ENCODE results near the gene ZNF281.

The ZNF281 gene

DNA sequence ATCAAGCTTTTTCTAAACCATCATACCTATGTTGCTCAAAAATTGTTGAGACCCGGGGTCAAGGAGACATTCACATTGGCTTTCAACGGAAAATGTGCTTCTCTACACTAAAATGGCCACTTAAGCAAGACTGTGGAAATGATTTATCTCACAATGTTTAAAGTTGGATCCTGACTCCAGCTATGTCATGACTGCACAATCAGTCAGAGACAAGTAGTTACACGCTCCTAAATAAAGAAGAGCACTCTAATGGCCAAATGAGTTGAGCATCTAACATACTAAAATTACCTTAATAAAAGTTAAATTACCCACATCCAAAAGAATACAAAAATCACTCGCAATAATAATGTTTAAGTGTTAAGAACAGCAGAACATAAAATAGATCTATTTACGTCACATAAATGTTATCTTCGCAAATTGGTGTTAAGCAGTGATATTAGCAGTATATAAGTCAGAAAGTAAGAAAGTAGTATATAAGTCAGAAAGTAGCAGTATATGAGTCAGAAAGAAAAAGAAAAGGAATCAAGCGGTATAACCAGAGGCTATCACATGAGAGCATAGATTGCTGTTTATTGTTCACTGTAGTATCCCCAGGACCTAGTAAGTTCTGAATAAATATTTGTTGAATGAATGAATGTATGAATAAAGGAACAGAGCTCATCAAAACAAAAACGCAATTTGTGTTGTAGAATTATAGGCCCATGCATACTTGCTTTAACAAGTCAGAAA lies 28.4 kb downstream of the ZNF281 start:
- TF ChIP-seq, protein P1, sequence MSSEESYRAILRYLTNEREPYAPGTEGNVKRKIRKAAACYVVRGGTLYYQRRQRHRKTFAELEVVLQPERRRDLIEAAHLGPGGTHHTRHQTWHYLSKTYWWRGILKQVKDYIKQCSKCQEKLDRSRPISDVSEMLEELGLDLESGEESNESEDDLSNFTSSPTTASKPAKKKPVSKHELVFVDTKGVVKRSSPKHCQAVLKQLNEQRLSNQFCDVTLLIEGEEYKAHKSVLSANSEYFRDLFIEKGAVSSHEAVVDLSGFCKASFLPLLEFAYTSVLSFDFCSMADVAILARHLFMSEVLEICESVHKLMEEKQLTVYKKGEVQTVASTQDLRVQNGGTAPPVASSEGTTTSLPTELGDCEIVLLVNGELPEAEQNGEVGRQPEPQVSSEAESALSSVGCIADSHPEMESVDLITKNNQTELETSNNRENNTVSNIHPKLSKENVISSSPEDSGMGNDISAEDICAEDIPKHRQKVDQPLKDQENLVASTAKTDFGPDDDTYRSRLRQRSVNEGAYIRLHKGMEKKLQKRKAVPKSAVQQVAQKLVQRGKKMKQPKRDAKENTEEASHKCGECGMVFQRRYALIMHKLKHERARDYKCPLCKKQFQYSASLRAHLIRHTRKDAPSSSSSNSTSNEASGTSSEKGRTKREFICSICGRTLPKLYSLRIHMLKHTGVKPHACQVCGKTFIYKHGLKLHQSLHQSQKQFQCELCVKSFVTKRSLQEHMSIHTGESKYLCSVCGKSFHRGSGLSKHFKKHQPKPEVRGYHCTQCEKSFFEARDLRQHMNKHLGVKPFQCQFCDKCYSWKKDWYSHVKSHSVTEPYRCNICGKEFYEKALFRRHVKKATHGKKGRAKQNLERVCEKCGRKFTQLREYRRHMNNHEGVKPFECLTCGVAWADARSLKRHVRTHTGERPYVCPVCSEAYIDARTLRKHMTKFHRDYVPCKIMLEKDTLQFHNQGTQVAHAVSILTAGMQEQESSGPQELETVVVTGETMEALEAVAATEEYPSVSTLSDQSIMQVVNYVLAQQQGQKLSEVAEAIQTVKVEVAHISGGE (tag by site-specific recombination; conservative IDR thresholded peaks at IDR 0.05; ENCODE audit: low read depth): no peak
- peak; percentile 39; the same call in 1 of the 2 replicates for TF ChIP-seq PRDM1 (tag by site-specific recombination; IDR thresholded peaks at IDR 0.05)
- ChIA-PET POLR2A (no interaction called here), CTCF (interaction anchor here (0.6 kb wide), 1 partner anchor 230 kb away, joined by 3 read pairs; no protein-coding TSS in a partner anchor)
- no peaks in the 10 kb centered on the region for H3K9me3 ChIP-seq (ENCODE audit: control insufficient read depth, insufficient read depth, low read depth, low read length)
- H3K27ac ChIP-seq (ENCODE audit: extremely low read depth, low read depth, low read length): no peak overlapping the region
- peaks cover 4% of the 10 kb centered on the region; the same call in 1 of the 2 replicates for H3K4me1 ChIP-seq (ENCODE audit: control insufficient read depth, insufficient read depth, low read length)
- no peaks in the 10 kb centered on the region for H3K36me3 ChIP-seq (ENCODE audit: control insufficient read depth in 2 of 2, insufficient read depth in 1 of 2, low read length in 2 of 2)
- H3K4me3 ChIP-seq (ENCODE audit: low read depth, low read length): no peak overlapping the region

DNA sequence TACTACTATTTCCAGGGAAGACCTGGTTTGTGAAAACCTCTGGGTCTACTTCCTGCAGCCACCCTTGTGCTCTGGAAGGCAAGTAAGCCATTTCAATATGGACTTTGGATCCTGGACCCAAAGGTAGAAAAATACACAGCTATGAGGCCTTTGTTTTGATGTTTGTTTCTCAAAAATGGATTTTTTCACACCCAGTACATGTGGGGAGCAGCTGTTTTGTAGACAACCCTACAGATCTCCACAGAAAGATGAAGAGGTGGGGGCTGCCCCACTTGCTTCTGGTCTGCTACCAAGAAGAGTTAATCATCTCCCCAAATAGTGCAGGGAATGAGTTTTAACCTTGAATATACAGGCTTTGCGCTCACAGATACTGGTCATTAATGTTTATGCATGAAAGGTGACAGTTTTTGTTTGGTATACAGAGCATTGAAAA lies 29.2 kb downstream of the ZNF281 start:
- H3K4me3 ChIP-seq (ENCODE audit: low read depth, low read length): no peak overlapping the region
- CTCF ChIA-PET: no interaction called here
- H3K36me3 ChIP-seq (ENCODE audit: control insufficient read depth in 2 of 2, insufficient read depth in 1 of 2, low read length in 2 of 2): no peaks in the 10 kb centered on the region
- POLR2A ChIA-PET: no interaction called here
- no peaks in the 10 kb centered on the region for H3K9me3 ChIP-seq (ENCODE audit: control insufficient read depth, insufficient read depth, low read depth, low read length)
- H3K27ac ChIP-seq (ENCODE audit: extremely low read depth, low read depth, low read length): no peak overlapping the region
- H3K4me1 ChIP-seq (ENCODE audit: control insufficient read depth, insufficient read depth, low read length): peaks cover 4% of the 10 kb centered on the region; the same call in 1 of the 2 replicates
- TF ChIP-seq, protein P2, sequence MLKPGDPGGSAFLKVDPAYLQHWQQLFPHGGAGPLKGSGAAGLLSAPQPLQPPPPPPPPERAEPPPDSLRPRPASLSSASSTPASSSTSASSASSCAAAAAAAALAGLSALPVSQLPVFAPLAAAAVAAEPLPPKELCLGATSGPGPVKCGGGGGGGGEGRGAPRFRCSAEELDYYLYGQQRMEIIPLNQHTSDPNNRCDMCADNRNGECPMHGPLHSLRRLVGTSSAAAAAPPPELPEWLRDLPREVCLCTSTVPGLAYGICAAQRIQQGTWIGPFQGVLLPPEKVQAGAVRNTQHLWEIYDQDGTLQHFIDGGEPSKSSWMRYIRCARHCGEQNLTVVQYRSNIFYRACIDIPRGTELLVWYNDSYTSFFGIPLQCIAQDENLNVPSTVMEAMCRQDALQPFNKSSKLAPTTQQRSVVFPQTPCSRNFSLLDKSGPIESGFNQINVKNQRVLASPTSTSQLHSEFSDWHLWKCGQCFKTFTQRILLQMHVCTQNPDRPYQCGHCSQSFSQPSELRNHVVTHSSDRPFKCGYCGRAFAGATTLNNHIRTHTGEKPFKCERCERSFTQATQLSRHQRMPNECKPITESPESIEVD (tag by site-specific recombination; IDR thresholded peaks at IDR 0.05): no peak
- TF ChIP-seq ZNF433 (tag by site-specific recombination; IDR thresholded peaks at IDR 0.05; ENCODE audit: low read depth): no peak
- no peak for TF ChIP-seq ZNF16 (tag by site-specific recombination; IDR thresholded peaks at IDR 0.05; ENCODE audit: low read depth)
- no peak for TF ChIP-seq ZNF544 (tag by site-specific recombination; IDR thresholded peaks at IDR 0.05)
- TF ChIP-seq ZNF449 (tag by site-specific recombination; IDR thresholded peaks at IDR 0.05): no peak
- no peak for TF ChIP-seq ZNF155 (tag by site-specific recombination; IDR thresholded peaks at IDR 0.05)
- TF ChIP-seq, protein P3, sequence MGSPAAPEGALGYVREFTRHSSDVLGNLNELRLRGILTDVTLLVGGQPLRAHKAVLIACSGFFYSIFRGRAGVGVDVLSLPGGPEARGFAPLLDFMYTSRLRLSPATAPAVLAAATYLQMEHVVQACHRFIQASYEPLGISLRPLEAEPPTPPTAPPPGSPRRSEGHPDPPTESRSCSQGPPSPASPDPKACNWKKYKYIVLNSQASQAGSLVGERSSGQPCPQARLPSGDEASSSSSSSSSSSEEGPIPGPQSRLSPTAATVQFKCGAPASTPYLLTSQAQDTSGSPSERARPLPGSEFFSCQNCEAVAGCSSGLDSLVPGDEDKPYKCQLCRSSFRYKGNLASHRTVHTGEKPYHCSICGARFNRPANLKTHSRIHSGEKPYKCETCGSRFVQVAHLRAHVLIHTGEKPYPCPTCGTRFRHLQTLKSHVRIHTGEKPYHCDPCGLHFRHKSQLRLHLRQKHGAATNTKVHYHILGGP (tag by site-specific recombination; IDR thresholded peaks at IDR 0.05): no peak
- TF ChIP-seq ZNF366 (tag by site-specific recombination; conservative IDR thresholded peaks at IDR 0.05): no peak
- TF ChIP-seq ZFP69B (tag by site-specific recombination; IDR thresholded peaks at IDR 0.05): no peak
- TF ChIP-seq ZNF391 (tag by site-specific recombination; IDR thresholded peaks at IDR 0.05; ENCODE audit: borderline replicate concordance, low read depth): no peak
- TF ChIP-seq ZNF560 (tag by site-specific recombination; IDR thresholded peaks at IDR 0.05; ENCODE audit: borderline replicate concordance): no peak
- TF ChIP-seq ZNF404 (tag by site-specific recombination; IDR thresholded peaks at IDR 0.05): no peak
- TF ChIP-seq ELK4 (IDR thresholded peaks at IDR 0.05; ENCODE audit: borderline replicate concordance, low read depth, low read length): no peak
- TF ChIP-seq, protein P4, sequence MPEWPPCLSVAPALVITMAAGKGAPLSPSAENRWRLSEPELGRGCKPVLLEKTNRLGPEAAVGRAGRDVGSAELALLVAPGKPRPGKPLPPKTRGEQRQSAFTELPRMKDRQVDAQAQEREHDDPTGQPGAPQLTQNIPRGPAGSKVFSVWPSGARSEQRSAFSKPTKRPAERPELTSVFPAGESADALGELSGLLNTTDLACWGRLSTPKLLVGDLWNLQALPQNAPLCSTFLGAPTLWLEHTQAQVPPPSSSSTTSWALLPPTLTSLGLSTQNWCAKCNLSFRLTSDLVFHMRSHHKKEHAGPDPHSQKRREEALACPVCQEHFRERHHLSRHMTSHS (tag by site-specific recombination; IDR thresholded peaks at IDR 0.05): no peak
- TF ChIP-seq, protein P5, sequence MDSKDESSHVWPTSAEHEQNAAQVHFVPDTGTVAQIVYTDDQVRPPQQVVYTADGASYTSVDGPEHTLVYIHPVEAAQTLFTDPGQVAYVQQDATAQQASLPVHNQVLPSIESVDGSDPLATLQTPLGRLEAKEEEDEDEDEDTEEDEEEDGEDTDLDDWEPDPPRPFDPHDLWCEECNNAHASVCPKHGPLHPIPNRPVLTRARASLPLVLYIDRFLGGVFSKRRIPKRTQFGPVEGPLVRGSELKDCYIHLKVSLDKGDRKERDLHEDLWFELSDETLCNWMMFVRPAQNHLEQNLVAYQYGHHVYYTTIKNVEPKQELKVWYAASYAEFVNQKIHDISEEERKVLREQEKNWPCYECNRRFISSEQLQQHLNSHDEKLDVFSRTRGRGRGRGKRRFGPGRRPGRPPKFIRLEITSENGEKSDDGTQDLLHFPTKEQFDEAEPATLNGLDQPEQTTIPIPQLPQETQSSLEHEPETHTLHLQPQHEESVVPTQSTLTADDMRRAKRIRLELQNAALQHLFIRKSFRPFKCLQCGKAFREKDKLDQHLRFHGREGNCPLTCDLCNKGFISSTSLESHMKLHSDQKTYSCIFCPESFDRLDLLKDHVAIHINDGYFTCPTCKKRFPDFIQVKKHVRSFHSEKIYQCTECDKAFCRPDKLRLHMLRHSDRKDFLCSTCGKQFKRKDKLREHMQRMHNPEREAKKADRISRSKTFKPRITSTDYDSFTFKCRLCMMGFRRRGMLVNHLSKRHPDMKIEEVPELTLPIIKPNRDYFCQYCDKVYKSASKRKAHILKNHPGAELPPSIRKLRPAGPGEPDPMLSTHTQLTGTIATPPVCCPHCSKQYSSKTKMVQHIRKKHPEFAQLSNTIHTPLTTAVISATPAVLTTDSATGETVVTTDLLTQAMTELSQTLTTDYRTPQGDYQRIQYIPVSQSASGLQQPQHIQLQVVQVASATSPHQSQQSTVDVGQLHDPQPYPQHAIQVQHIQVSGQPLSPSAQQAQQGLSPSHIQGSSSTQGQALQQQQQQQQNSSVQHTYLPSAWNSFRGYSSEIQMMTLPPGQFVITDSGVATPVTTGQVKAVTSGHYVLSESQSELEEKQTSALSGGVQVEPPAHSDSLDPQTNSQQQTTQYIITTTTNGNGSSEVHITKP (tag by site-specific recombination; IDR thresholded peaks at IDR 0.05): no peak
- no peak for TF ChIP-seq GLI4 (tag by site-specific recombination; IDR thresholded peaks at IDR 0.05)
- no peak for TF ChIP-seq ZBTB20 (tag by site-specific recombination; IDR thresholded peaks at IDR 0.05)
